HG03045 (cell line): Measurements from ENCODE around the gene MAOA.

Experiments used
- ATAC-seq: cut with Tn5 transposase; IDR thresholded peaks from one replicate; pipeline ENCODE4 v1.9.1; 2021; ENCODE audit warnings: mild to moderate bottlenecking, moderate library complexity; ENCODE audit not compliant: unreplicated experiment

The MAOA gene

DNA sequence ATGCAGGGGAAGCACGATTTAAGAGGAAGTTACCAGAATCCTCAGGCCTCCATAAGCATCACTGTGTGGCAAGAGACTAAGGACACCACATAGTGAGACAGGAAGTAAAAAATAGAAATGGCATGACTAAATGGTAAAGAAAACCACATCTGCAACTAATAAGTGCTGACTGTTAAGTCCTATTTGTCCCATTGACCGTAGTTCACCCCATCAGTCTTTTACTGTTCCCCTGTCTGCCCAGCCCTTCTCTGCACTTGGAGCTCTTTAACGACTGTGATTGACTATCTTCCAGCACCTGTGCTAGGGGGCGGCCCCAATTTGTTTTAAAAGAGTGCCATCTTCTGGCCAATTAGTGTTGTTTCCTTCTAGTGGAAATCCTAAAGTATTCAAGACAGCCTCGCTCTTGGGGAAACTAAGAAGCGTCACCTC is 94.2 kb downstream of the MAOA start:
- ATAC-seq, result peak; percentile 56

DNA sequence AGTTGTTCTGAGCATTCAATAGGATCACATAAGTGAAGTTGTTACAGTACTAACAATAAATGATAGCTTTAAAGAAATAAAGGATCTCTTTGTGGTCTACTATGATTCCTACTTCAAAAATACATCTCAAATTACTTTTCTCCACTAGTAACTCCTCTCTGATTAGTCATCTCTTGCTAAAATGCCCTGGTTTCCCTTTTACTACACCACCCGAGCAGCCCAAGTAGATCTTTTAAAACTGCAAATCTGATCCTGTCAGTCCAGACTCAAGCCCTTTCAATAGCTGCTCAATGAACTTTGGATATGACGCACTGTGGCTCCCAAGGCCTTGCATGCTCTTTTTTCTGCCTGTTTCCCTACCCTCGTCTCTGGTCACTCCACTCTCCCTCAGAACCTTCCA is 97.5 kb downstream of the MAOA start:
- ATAC-seq, result no peak

DNA sequence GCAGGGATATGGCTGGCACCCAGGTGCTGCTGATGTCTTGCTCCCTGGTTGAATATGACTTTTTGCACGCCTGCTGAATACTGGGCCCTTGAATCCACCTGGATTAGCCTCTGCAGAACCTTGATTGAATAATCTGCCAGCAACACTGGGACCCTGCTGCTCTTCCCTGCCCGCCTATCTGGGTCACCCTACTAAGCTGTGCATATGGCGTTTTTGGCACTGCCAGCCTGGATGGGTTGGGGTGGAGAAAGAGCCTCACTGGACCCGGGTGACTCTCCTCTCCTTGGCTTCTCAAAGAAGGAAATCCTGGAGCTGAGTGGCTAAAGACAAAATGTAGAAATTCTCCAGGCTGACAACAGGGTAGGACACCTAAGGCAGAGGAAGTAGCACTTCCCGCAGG is 100.0 kb downstream of the MAOA start:
- no peak for ATAC-seq

DNA sequence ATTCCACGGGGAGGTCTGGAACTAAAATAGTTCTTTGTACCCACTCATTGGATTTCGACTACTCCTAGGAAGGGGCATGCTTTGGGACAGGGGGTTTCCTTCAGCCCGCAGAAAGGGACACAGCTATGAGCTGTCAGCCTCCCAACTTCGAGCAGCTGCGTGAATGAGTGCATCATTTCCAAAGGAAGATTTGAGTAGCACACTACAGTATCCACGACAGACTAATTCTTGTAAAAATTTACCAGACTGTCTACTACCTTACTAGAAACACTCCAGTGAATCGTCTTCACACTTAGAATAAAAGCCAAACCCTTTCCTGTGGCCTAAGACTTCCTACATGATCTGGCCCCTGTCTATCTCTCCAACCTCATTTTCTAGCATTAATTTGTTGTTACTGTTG is 101.9 kb downstream of the MAOA start:
- no peak for ATAC-seq

- ATAC-seq, result no peak
These were observed 130.0 kb downstream of the MAOA start for GRCh38 chrX:43785930-43786591.
